ENCODE measurements around the gene GPRASP3.

Gene GPRASP3

DNA sequence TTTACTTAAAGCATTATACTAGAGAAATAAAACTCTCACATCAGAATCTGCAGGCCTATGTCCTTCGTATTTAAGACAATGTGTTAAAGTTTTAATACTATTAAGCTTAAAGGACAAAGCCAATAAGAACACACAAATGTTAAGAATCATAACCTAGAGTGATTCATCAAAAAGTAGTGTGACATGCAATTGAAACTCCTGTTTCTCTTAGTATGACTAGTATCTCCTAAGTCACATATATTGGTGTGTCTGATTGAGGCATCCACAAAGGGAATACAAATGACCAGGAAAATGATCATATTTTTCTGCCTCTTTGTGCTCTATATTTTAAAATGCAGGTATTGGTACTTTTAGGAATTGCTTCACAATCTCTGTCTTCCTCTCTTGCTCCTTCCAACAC lies 23.8 kb downstream of the GPRASP3 start:
- peaks cover 9 to 22% (median 18%) of the 10 kb centered on the region in 11 experiments; a peak in 21 of 22 replicates for H3K27me3 ChIP-seq
- H3K4me3 ChIP-seq = no peak overlapping the region
- H3K9me3 ChIP-seq (replicated peaks in 1 of 11) = peaks cover 18 to 28% (median 20%) of the 10 kb centered on the region in 11 experiments; a peak in 20 of 22 replicates
- no peaks in the 10 kb centered on the region for H3K4me1 ChIP-seq
- no peak overlapping the region for H3K9ac ChIP-seq
- no peaks in the 10 kb centered on the region for H4K20me1 ChIP-seq
- no peaks in the 10 kb centered on the region for H3K36me3 ChIP-seq
- no peak for TF ChIP-seq Cebpa-rat (IDR thresholded peaks at IDR 0.05)
- H3K27ac ChIP-seq = no peak overlapping the region
- no peak overlapping the region for H3K4me2 ChIP-seq

- Histone ChIP-seq H3K9ac (no peak overlapping the region), H3K27ac (no peak overlapping the region), H3K4me1 (no peaks in the 10 kb centered on the region), H3K36me3 (no peaks in the 10 kb centered on the region), H3K4me2 (no peak overlapping the region), H4K20me1 (no peaks in the 10 kb centered on the region), H3K4me3 (no peak overlapping the region), H3K9me3 (replicated peaks in 1 of 11) (peaks cover 18 to 28% (median 20%) of the 10 kb centered on the region in 11 experiments; a peak in 20 of 22 replicates), H3K27me3 (peaks cover 9 to 22% (median 18%) of the 10 kb centered on the region in 11 experiments; a peak in 21 of 22 replicates)
- no peak for TF ChIP-seq Cebpa-rat (IDR thresholded peaks at IDR 0.05)
Observed at GRCh38 chrX:102745513-102745856, 24.9 kb downstream of the GPRASP3 start.

DNA sequence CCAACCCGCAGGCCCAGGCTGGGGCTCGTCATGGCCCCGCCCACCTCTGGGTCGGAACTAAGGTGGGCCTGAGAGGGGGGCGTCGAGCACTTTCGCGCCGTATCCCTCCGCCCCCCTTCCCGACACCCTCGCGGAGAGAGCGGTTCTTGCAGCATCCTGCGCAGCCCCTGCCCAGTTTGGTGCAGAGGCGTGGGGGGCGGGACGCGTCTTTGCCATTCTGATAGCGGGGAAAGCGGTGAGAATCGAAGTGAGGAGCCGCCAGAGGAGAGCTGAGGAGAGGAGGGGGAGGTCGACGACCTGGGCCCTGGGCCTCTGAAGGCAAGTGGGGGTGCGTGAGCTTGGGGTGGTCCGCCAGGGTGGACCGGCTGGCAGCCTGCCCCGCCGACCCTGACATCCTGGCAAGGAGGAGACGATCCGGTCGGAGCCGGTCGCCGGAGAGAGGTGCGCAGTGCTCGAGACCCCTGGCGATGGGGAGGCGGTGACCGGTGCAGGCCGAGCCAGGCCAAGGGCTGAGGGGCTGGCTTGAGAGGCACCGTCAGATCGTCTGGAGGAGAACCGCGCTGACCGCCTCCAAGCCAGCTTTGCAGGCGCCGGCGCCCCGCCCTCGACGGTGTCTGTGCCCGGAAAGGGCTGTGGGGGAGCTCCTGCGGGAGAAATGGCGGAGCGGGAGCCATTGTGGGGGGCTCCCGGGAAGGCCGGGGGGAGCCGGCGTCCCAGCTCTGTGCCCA lies 25.5 kb downstream of the GPRASP3 start:
- H3K9ac ChIP-seq = no peak overlapping the region

GRCh38 chrX:102765217-102765616 lies 44.7 kb downstream of the GPRASP3 start:
- no peaks in the 10 kb centered on the region for H3K36me3 ChIP-seq
- no peak overlapping the region for H3K9ac ChIP-seq
- no peak for TF ChIP-seq Cebpa-rat (IDR thresholded peaks at IDR 0.05)
- H3K4me2 ChIP-seq = no peak overlapping the region
- no peaks in the 10 kb centered on the region for H3K27me3 ChIP-seq
- H4K20me1 ChIP-seq = no peaks in the 10 kb centered on the region
- no peak overlapping the region for H3K27ac ChIP-seq
- H3K4me3 ChIP-seq = no peak overlapping the region
- H3K4me1 ChIP-seq = peaks cover 11 to 27% (median 19%) of the 10 kb centered on the region in 10 experiments
- H3K9me3 ChIP-seq (replicated peaks in 1 of 11) = 0 out of 22 replicates have a peak, but pooled peaks cover 0 to 6% (median 0%) of the 10 kb centered on the region in 11 experiments

More for the DNA sequence above, 25.5 kb downstream of the GPRASP3 start:
- no peak for TF ChIP-seq Cebpa-rat (IDR thresholded peaks at IDR 0.05)
- Histone ChIP-seq H3K4me2 (no peak overlapping the region), H3K4me1 (no peaks in the 10 kb centered on the region), H3K36me3 (no peaks in the 10 kb centered on the region), H3K27ac (no peak overlapping the region), H3K9me3 (replicated peaks in 1 of 11) (peaks cover 18 to 28% (median 20%) of the 10 kb centered on the region in 11 experiments; a peak in 20 of 22 replicates), H3K4me3 (no peak overlapping the region), H4K20me1 (no peaks in the 10 kb centered on the region), H3K27me3 (peaks cover 9 to 22% (median 18%) of the 10 kb centered on the region in 11 experiments; a peak in 21 of 22 replicates)

- no peaks in the 10 kb centered on the region for H3K27me3 ChIP-seq
- TF ChIP-seq Cebpa-rat (IDR thresholded peaks at IDR 0.05) = no peak
- H3K9me3 ChIP-seq (replicated peaks in 1 of 11) = 0 out of 22 replicates have a peak, but pooled peaks cover 0 to 6% (median 0%) of the 10 kb centered on the region in 11 experiments
- H3K4me3 ChIP-seq = no peak overlapping the region
- no peaks in the 10 kb centered on the region for H3K36me3 ChIP-seq
- no peak overlapping the region for H3K27ac ChIP-seq
- no peak overlapping the region for H3K9ac ChIP-seq
- no peaks in the 10 kb centered on the region for H4K20me1 ChIP-seq
- H3K4me2 ChIP-seq = no peak overlapping the region
- peaks cover 11 to 29% (median 20%) of the 10 kb centered on the region in 10 experiments for H3K4me1 ChIP-seq
Observed at GRCh38 chrX:102765809-102766208, 45.3 kb downstream of the GPRASP3 start.

DNA sequence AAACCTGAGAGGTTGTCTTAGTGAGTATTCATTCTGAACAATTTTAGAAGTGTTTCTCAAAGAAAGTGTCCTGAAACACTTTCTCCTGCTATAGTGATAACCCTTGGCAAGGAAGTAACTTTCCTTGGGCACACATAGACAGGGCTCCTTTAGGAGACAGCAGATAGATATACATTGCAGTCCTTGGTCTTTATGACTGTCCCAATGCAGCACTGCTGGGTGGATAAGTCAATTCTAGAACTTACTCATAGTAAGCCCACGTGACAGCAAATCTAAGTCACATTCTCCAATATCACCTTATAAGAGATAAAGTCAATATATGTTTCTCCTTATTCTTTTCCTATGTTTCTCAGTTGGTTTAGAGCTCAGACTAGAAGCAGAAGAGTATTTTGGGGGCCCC lies 46.7 kb downstream of the GPRASP3 start:
- H3K4me1 ChIP-seq = peaks cover 11 to 29% (median 20%) of the 10 kb centered on the region in 10 experiments
- H3K27ac ChIP-seq = no peak overlapping the region
- H3K9ac ChIP-seq = no peak overlapping the region
- H3K4me3 ChIP-seq = no peak overlapping the region
- H3K36me3 ChIP-seq = no peaks in the 10 kb centered on the region
- H3K9me3 ChIP-seq (replicated peaks in 1 of 11) = 0 out of 22 replicates have a peak, but pooled peaks cover 0 to 2% (median 0%) of the 10 kb centered on the region in 11 experiments
- no peaks in the 10 kb centered on the region for H3K27me3 ChIP-seq
- no peak overlapping the region for H3K4me2 ChIP-seq
- TF ChIP-seq Cebpa-rat (IDR thresholded peaks at IDR 0.05) = no peak
- no peaks in the 10 kb centered on the region for H4K20me1 ChIP-seq

DNA sequence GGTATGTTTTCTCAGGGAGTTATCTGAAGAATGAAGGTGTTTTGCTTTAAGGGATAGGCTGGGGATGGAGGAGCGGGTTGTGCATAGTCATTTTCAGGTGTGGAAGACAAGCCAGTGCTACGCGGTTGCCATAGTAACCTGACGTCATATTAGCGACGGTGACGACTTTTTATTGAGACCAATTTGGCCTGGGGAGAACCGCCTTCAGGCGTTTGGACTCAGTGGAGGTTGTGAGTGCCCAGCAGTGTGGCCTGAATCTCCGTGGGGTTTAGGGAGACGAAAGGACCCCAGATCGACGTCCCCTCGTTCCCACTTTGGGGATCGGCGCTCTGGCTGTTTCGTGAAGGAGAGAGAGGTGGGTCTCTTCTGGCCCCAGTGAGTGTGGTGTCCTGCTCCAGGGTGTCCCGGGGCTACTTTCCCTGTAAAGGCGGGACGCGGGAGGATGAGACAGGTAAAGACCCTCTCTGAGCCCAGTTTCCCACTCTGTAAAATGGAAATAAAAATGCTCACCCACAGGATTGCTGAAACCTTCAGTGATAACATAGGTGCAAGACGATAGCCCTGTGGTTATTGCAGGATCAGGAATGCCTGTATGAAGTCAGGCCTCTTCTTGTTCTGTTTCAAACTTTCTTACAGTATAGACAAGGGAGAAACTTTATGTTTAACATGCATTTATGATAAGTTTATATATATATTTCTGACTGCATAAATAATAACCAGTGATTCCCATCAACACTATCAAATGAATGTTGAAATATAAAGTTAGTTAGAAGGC lies 48.6 kb downstream of the GPRASP3 start:
- Histone ChIP-seq H3K9ac (peak overlapping the region; percentile 72 to 84 (median 80)), H3K4me1 (peaks cover 0 to 12% (median 8%) of the 10 kb centered on the region in 10 experiments; a peak in 13 of 20 replicates), H3K36me3 (no peaks in the 10 kb centered on the region), H3K27me3 (no peaks in the 10 kb centered on the region), H4K20me1 (no peaks in the 10 kb centered on the region), H3K27ac (peak overlapping the region; percentile 50 to 73 (median 70); a peak in 21 of 22 replicates), H3K4me3 (peak overlapping the region; percentile 59 to 75 (median 71)), H3K4me2 (peak overlapping the region; percentile 36 to 62 (median 51)), H3K9me3 (replicated peaks in 1 of 11) (peaks cover 0 to 6% (median 5%) of the 10 kb centered on the region in 11 experiments; a peak in 4 of 22 replicates)
- TF ChIP-seq Cebpa-rat (IDR thresholded peaks at IDR 0.05) = no peak
